CD4-positive, alpha-beta T cell treated with Interferon gamma for 1 hour (primary cell): Measurements from ENCODE around the gene ADGRL4.
"Not testable (repeated sequence)": the region's sequence is repeated elsewhere in the genome, so short reads cannot be mapped to it uniquely, and the experiment has no call there.

Experiments used
- DNase-seq: peaks from one replicate; pipeline ENCODE4 v3.0.0-alpha.2; 2020

ADGRL4 gene

GRCh38 chr1:79006564-79006963 lies at the start of gene ADGRL4:
TSS of gene ADGRL4 (minus strand) at chr1:79006730. CDS start at chr1:79006654, 76 bp downstream.
- no peak for DNase-seq

GRCh38 chr1:79055856-79056255 lies 49.3 kb upstream of the ADGRL4 start:
- no peak for DNase-seq

GRCh38 chr1:79052829-79053449 lies 46.4 kb upstream of the ADGRL4 start:
- DNase-seq, result no peak

GRCh38 chr1:79044974-79045650 lies 38.6 kb upstream of the ADGRL4 start:
- no peak for DNase-seq

GRCh38 chr1:79043506-79043905 lies 37.0 kb upstream of the ADGRL4 start:
- DNase-seq, result no peak

GRCh38 chr1:79042539-79042938 lies 36.0 kb upstream of the ADGRL4 start:
- no peak for DNase-seq

GRCh38 chr1:79042117-79042516 lies 35.6 kb upstream of the ADGRL4 start:
- no peak for DNase-seq

- DNase-seq, result no peak
Observed at GRCh38 chr1:79041666-79042065, 35.1 kb upstream of the ADGRL4 start.

- DNase-seq, result no peak
Observed at GRCh38 chr1:79040424-79041082, 34.0 kb upstream of the ADGRL4 start.

- no peak for DNase-seq
Observed at GRCh38 chr1:79037085-79037484, 30.6 kb upstream of the ADGRL4 start.

GRCh38 chr1:79012500-79012899 lies 6.0 kb upstream of the ADGRL4 start:
- DNase-seq, result no peak

GRCh38 chr1:79010589-79010988 lies 4.1 kb upstream of the ADGRL4 start:
- no peak for DNase-seq

- no peak for DNase-seq
Observed at GRCh38 chr1:79005945-79006344, 585 bp downstream of the ADGRL4 start.

- no peak for DNase-seq
Observed at GRCh38 chr1:79004916-79005315, 1.6 kb downstream of the ADGRL4 start.

- no peak for DNase-seq
Observed at GRCh38 chr1:78996791-78997190, 9.7 kb downstream of the ADGRL4 start.

GRCh38 chr1:78987042-78987441 lies 19.5 kb downstream of the ADGRL4 start:
- no peak for DNase-seq

GRCh38 chr1:78980511-78980910 lies 26.0 kb downstream of the ADGRL4 start:
- DNase-seq, result no peak

GRCh38 chr1:78972723-78973122 lies 33.8 kb downstream of the ADGRL4 start:
- no peak for DNase-seq

- not testable (repeated sequence) for DNase-seq
Observed at GRCh38 chr1:78967091-78967490, 39.4 kb downstream of the ADGRL4 start.

- no peak for DNase-seq
Observed at GRCh38 chr1:78958711-78959110, 47.8 kb downstream of the ADGRL4 start.

- DNase-seq, result no peak
Observed at GRCh38 chr1:78950826-78951225, 55.7 kb downstream of the ADGRL4 start.

GRCh38 chr1:78949227-78949626 lies 57.3 kb downstream of the ADGRL4 start:
- DNase-seq, result no peak

- no peak for DNase-seq
Observed at GRCh38 chr1:78919150-78919549, 87.4 kb downstream of the ADGRL4 start.

GRCh38 chr1:78918157-78918556 lies 88.4 kb downstream of the ADGRL4 start:
- no peak for DNase-seq
